Endometrium (tissue), 2 donors: ENCODE results near the gene ERCC6L2.

Experiments used
- FAIRE-seq: peaks from 2 replicates; lab custom pipeline; 2012; peaks lifted over from hg19 to GRCh38; lab: Jason Lieb, UNC
- donor health status: control.
- donor health status: control.

ERCC6L2 gene

DNA sequence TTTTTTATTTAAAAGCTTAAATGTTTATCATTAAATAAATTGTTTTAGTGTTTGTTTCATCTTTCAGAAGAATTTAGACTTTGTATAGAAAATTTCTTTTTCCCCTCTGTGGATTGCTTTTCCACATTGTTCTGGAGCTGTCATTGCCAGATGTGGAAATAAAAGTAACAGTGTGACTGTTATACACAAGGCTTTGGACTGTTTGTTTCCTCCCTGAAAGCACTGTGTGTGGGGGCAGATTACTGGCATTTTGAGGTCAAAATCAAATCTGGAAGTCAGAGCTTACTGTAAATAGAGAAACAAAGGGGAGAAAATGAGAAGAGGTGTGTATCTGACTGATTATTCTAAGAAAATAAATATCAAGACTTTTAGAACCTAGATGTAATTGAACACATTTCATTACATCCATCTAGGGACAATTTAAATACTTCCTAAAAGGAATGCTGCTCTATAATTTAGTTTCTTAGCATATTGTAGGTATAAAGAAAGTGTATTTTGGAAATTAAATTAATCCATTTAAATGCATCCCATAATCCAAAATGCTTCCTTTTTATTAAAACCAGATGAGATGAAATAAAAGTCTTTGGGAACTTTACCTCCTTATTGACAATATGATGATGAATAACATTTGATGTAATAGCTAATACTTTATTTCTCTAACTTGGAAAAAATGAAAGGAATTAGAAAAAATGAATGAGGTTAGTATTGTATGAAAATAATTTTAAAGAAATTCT lies 51.9 kb downstream of the ERCC6L2 start:
- FAIRE-seq = peak; percentile 93

DNA sequence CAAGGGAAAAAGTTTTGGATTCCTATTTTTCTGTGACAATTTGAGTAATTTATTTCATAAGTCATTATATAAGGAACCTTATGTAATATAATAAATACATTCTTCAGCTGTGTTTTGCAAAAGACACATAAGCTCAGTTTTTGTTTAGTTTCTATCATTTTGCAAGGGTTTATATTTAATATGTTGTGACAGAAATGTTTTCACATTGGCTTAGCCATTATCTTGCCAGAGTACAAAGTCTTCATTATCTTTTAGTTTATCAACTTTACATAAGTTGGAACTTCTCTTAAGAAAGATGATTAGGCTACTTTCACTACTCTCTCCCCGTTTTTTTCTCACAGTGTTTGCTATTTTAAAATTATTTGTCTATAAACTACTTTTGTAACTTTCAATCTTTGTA lies 54.8 kb downstream of the ERCC6L2 start:
- no peak for FAIRE-seq

DNA sequence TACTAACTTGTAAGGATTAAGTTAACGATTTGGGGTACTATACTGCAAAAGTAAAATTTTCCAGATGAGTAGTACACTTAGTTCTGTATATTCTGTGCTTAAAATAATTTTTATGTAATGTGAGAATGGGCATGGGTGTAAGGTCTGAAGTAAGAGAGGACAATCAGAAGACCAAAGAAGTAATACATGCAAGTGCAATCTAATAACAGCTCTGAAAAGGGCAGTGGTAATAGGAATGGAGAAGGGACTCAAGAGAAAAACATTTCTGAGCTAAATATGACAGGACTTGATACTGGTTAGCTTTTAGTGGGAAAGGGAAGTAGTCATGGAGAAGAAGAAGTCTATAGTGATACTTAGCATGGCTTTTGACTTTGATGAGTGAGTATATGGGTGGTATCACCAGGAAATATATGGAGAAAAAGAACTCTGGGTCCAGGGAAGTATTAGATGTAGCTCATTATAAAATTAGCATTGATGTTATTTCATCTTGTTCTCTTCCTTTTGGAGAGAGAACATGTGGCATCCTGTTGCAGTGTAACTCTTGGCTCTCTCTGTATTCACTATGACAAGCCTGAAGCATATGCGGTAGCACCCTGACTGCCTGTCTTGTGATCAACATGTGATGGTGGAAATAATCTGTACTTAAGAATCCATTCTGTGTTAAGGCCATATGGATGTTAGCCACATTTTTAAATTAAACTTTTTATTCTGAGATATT lies 60.5 kb downstream of the ERCC6L2 start:
- no peak for FAIRE-seq

DNA sequence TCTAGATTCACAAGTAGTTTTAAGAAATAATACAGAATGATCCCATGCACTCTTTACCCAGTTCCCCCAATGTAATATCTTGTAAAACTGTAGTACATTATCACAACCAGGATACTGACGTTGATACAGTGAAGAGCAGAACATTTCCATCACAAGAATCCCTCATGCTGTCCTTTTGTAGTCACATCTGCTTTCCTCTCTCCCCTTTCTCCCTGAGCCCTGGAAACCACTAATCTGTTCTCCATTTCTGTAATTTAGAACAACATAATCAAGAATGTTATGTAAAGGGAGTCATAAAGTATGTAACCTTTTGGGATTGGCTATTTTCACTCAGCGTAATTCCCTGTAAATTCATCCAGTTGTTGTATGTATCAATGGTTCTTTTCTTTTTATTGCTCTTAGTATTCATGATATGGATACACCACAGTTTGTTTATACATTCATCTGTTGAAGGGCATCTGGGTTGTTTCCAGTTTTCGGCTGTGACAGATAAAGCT lies 61.1 kb downstream of the ERCC6L2 start:
- no peak for FAIRE-seq

DNA sequence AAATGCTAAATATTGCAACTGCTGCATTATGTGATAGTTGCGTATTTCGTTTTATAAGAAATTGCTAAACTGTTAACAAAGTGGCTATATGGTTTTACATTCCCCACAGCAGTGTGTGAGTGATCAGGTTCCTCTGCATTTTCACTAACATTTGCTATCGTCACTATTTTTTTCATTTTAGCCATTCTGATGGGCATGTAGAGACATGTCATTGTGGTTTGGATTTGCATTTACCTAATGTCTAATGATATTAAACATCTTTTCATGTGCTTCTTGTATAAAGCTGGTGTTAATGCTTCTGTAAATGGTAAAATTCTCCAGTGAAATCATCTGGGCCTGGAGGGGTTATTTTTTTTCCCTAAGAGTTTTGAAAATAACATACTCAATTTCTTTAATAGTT lies 61.6 kb downstream of the ERCC6L2 start:
- no peak for FAIRE-seq

DNA sequence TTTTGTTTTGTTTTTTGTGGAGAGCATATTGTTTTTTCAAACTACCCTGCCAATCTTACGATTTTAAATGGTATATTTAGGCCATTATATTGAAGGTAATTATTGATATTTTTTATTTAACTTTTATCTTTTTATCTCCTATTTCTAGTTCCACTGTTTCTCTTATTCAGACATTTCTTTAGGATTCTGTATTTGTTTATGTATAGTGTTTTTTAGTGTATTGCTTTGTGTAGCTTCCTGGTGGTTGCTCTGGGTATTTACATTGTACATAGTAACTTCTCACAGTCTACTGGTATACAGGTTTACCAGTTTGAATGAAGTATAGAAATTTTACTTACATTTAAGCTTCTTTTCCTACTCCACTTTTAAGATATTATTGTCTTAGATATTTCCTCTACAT lies 63.2 kb downstream of the ERCC6L2 start:
- no peak for FAIRE-seq

DNA sequence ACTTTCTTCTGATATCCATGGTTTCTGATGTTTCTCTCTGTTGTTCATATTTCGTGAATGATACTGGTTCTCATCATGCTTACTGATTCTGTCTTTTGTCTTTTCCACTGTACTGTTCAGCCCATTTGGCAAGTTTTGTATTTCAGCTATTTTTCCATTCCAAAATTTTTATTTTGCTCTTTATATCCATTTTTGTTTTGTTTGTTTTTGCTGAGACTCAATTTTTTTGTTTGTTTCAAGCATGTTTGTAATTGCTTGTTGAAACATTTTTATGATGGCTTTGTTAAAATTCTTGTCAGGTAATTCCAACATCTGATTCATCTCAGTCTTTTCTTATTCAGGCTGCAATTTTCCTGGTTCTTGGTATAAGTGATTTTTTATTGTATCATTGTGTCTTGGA lies 64.0 kb downstream of the ERCC6L2 start:
- no peak for FAIRE-seq

DNA sequence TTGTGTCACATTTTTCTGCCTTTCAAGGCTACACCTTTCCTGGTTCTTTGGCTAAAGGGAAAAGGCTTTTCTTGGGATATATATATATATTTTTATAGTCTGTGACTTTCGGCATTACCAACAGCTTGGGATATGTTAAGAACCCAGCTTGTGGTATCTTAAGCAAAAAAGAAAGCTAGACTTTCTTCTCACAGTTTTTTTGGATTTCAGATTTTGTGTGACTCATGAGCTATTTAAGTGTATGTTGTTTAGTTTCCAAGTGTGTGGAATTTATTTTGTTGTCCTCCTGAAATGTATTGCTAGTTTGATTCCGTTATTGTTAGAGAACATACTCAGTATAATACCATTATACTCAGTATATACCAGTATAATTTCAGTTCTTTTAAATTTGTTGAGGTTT lies 64.8 kb downstream of the ERCC6L2 start:
- no peak for FAIRE-seq

DNA sequence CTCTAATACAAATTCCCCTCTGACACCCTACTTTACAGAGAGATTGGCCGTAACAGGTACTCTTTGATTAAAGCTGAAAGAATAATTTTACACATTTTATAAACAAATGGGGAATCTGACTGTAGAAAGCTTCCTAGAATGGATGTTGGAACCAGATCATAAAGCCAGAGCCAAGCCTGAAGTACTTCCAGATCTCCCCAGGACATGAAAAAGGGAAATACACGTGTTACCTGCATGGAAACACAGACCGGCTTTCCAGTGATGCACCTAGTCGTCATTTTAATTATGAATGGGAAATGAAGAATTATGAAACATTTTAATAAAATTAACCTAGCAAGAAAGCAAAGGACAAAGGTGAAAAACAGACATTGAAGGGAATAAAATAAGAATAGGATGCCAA lies 66.5 kb downstream of the ERCC6L2 start:
- no peak for FAIRE-seq

DNA sequence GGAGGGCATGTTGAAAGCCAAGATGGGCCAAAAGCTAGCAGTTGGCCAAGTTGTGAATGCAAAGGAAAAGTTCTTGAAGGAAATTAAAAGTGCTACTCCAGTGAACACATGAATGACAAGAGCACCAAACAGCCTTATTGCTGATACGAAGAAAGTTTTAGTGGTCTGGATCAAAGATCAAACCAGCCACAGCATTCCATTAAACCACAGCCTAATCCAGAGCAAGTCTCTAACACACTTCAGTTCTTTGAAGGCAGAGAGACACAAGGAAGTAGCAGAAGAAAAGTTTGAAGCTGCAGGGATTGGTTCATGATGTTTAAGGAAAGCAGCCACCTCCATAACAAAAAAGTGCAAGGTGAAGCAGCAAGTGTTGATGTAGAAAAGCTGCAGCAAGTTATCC lies 71.6 kb downstream of the ERCC6L2 start:
- no peak for FAIRE-seq

DNA sequence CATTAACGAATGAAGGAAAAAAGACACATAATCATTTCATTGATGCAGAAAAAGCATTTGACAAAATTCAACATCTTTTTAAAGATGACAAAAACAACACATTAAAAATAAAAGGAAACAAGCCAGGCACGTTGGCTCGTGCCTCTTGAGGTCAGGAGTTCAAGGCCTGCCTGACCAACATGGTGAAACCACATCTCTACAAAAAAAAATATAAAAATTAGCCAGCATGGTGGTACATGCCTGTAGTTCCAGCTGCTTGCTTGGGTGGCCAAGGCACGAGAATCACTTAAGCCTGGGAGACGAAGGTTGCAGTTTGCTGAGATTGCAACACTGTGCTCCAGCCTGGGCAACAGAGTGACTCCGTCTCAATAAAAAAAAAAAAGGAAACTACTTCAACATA lies 77.0 kb downstream of the ERCC6L2 start:
- FAIRE-seq = no peak

DNA sequence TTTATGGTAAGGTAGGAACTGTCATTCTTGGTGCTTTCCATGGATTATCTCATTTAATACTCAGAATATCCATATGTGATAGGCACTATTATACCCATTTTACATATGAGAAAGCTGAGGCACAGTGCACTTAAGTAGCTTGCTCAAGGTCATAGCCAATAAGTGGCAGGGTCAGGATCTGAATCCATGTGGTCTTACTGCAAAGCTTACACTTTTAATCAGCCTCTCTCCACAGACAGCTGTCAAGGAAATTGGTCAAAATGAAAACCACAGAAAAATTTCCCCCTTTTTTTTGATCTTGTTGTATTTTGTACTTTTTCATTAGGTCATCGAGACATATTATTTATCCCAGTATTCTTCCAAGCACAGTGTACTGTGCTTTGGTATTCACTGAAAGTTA lies 78.5 kb downstream of the ERCC6L2 start:
- FAIRE-seq = no peak

DNA sequence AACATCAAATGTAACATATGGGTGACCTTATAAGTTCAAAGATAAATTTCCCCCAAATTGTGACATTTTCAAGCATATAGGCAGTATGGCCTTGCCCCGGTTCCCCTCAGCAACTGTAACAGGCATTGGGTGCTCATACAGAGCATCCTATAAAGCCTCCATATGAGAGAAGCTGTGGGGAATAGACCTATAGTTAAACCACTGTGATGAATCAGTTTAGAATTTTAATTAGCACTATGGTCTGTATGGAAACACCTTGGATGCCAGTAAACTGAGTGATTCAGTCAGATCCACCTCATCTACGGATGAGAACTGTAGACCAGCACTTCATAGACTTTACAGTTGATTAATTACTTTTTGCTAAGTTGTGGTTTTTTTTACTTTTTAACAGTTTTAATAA lies 79.4 kb downstream of the ERCC6L2 start:
- no peak for FAIRE-seq

DNA sequence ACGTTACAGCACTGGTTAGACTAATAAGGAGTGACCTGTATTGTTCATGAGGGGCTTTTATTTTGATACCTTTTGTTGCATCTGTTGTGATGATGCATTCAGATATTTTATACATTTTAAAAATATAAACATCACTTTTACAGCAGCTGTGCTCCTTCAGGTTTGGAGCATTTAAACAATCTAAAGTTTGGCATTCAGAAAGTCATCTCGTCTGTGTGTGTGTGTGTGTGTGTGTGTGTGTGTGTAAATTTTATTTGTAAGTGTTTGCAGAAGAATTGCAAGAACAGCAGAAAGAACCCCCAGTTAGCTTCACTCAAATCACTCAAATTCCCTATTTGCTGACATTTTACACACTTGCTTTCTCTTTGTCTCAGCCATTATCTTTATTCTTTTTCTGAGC lies 87.4 kb downstream of the ERCC6L2 start:
- FAIRE-seq = no peak

DNA sequence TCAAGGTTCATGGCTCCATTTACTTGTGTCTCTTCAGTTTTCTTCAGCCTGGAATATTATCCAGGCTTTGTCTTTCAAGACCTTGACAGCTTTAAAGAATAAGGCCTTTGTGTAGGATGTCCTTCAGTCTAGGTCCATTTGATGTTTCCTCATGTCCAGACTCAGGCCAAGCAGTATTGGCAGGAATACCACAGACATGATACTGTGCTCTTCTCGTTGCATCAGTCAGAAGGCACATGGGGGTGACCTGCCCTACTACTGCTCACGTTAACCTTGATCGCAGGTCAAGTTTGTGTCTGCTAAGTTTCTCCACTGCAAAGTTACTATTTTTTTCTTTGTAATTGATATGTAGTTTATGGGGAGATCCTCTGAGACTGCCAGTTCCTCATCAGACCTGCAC lies 88.2 kb downstream of the ERCC6L2 start:
- FAIRE-seq = no peak

DNA sequence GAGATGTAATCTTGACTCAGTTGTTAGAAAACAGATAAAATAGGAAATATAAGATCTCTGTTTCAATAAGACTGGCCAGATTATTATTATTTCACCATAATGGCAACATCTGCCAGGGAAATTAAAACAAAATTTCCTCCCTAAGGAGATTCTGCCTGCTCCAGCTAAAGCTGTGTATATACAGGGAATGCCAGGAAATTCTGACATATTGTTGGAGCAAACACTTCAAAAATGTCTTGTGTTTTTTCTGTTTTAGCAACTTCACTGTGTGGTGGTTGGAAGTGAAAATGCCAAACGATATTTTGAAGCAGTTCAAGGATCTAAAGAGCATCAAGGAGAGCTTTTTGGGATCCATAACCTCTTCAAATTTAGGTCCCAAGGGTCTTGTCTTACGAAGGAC lies 90.8 kb downstream of the ERCC6L2 start:
- no peak for FAIRE-seq

DNA sequence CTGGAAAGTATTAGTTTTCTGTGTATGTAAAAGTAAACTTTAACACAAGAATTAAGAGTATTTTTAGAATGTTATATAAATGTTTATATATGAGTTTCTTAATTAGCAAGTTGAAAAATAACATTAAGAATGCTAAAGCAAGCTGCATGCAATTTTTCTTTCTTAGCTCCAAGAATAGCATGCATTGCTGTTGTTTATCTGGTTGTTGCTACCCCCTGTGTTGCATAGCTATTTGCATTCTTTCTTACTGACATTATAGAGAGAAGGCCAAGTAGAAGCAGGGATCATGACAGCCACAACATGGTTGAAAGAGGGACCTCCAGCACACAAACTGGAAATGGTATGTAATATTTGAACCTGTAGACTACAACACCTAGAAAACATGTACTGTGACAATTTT lies 94.8 kb downstream of the ERCC6L2 start:
- no peak for FAIRE-seq

DNA sequence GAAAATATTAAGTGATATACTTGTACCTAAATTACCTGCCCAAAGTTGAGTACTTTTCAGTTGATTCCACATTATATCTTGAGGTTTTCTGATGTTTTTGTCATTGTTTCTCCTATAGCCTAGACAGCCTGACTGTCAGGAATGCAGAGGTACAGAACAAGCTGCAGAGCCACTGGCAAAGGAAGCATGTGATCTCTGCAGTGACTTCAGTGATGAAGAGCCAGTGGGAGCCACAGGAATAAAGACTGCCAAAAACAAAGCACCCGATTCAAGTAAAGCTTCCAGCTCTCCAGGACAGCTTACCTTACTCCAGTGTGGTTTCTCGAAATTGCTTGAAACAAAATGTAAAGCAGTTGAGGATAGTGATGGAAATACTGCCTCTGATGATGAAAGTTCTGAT lies 96.3 kb downstream of the ERCC6L2 start:
- no peak for FAIRE-seq

DNA sequence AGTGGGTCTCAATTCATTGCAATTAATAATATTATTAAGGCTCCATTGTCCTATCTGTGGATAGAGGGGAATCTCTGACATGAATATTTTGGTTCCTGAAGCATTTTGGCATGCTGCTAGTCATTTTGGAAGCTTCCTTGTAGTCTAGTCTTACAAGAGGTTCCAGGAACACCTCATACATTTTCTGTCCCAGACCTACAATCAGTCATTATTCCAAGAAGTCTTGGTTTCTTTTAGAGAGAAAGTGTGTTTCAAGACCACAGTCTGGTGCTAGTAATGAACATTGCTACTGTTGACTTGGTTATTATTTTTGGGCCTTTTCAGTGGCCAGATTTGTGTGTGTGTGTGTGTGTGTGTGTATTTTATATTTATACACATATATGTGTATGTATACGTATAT lies 98.9 kb downstream of the ERCC6L2 start:
- no peak for FAIRE-seq

DNA sequence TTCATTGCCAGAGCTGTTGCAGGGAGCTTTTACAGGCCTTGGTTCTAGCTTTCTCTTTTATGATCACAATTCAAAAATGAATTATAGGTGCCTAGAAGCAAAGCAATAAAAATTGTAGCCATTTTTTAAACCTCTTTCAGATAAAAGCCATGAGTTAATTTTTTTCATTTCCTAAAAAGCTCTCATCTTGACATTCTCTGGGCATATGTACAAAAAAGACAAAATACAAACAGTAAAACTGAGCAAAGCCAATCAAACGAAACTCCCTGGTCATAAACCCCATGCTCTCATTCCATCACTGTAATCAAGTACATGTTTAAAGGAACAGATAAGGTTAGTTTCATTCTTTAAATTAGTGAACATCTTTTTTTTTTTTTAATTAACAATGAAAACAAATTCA lies 101.9 kb downstream of the ERCC6L2 start:
- FAIRE-seq = peak; percentile 93

DNA sequence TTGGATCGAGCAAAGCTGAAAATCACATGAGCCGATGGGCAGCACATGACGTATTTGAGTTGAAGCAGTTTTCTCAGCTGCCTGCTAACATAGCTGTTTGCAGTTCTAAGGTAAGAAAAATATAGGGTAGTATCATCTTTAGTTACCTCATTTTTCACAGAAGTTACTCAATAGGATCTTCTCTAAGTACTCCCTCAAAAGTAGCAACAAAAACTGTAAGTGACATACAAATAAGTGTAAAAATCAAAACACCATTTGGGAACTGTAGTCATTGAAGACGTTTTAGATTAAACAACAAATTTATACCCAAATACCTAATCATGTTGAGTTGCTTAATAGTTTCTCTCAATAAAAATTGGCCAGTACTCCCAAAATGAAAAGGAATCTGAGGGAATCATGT lies 102.6 kb downstream of the ERCC6L2 start:
- FAIRE-seq = no peak

DNA sequence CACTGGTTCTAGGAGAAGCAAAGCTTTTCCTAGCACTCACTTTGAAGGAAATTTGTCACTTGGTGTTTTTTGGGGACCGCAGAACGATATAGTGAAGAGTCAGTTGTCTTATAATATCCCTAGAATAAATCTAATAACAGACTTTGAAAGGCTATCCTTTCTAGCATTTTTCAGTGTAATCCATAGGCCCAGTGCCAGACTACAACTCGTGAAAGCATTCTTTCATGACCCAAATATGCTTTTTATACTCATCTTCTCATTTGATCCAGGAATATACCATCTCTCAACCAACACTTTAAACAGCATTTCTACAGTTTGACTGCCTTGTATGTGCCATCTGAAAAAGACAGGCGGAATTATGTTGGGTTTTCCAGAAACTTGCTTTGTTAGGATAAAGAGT lies 104.0 kb downstream of the ERCC6L2 start:
- FAIRE-seq = no peak

DNA sequence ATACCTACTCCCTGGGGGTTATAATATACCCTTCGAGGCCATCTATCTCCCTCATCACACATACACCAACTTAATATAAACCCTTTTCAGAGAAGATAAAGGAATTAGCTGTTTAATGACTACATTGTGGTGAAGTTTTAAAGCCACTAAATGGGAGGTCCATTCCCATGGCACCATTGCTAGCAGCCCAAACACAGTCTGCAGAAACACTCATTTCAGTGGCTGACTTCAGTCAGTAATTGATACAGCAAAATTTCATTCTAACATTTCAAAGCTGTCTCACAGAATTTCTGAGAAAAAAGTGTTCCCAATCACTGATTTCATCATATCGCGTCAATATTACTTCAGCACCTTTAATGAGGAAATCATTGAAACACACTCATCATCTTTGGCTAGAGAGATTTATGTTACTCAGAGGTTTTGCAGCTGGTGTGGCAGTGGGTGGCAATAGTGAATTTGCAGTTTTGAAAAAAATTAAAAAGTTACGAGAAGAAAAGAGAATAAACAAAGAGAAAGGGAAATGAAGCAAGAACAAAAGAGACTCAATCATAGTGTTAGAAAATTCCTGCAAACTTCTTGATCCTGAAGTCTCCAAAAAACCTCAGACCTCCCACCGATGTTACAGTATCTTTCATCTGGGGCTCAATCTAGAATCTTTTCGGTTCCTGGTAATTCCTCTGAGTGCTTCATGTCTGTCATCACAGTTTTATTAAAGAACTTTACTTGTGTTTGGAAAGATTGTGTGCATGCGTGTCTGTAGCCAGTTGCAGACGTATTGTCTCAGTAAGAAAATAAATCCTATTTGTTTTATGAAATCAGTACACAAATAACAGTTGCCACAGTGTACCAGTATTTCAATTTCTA lies 105.0 kb downstream of the ERCC6L2 start:
- no peak for FAIRE-seq
